Testis (tissue), 3 donors: ENCODE results near the gene PLCL1. TPM values are rescaled to one million over a fixed set of nuclear protein-coding genes. Genes with fewer than 3 reads are reported as not detected.

Experiments used
- DNase-seq: peaks from one replicate; pipeline ENCODE4 v3.0.0-alpha.2; 2019
- H3K27ac ChIP-seq, 2 donors: fragments of 200-600 bp; sonication (generic); one replicate each; pipeline ENCODE4 v1.5.1; 2019
- H3K27me3 ChIP-seq: fragments of 200-600 bp; sonication (generic); one replicate; pipeline ENCODE4 v1.5.1; 2019
- H3K36me3 ChIP-seq: fragments of 200-600 bp; sonication (generic); one replicate; pipeline ENCODE4 v1.5.1; 2017; ENCODE audit warnings: low read depth; ENCODE audit errors: missing control alignments
- H3K4me1 ChIP-seq: fragments of 200-600 bp; sonication (generic); one replicate; pipeline ENCODE4 v1.5.1; 2019
- H3K4me3 ChIP-seq, 2 donors: fragments of 200-600 bp; sonication (generic); one replicate each; pipeline ENCODE4 v1.5.1; 2017 to 2019
- H3K9me3 ChIP-seq: fragments of 200-600 bp; sonication (generic); one replicate; pipeline ENCODE4 v1.5.1; 2017
- POLR2A ChIP-seq: fragments of 450-650 bp; IDR thresholded peaks from one replicate; pipeline ENCODE4 v1.6.1; 2017; ENCODE audit warnings: antibody characterized with exemption, mild to moderate bottlenecking, moderate library complexity
- WGBS, 2 donors: methylation state at CpG; one replicate each; pipeline ENCODE4 v1.1.5; 2018; 5-methylcytosine and 5-hydroxymethylcytosine counted together
- intact Hi-C: fragments of 100-400 bp; cut with DNase I; formaldehyde crosslinking; loops from one replicate; pipeline ENCODE4 v1.15.1; 2023; ENCODE audit warnings: low total_unique reads
- polyA plus RNA-seq: library from polyadenylated mRNA; stranded (reverse); fragments of 350-450 nt; fragmentation: Illumina TruSeq; extraction: RNeasy Lipid Tissue Mini Kit (QIAGEN cat#74804); gene quantifications from one replicate; pipeline ENCODE4 v1.2.3, GENCODE V29; 2014; ENCODE audit warnings: low read depth, low replicate concordance; ENCODE audit not compliant: insufficient read depth
- total RNA-seq, 2 donors: library from RNA; depleted of rRNA; stranded (reverse); fragments of >200 nt; gene quantifications; one replicate each; pipeline ENCODE4 v1.2.3, GENCODE V29; 2016
- TF ChIP-seq, protein P1 (sequence below), 3 experiments: fragments of 450-650 bp in 2 of 3; fragments of 200-600 bp in 1 of 3; sonication (generic) in 1 of 3; IDR thresholded peaks; one replicate each; pipeline ENCODE4 v1.5.1; 2016 to 2019; ENCODE audit warnings: antibody characterized with exemption in 3 of 3, mild to moderate bottlenecking in 2 of 3, moderate library complexity in 1 of 3

The PLCL1 gene
- total and polyA plus RNA-seq, 3 donors from 2014 or later = 2.1 to 2.6 (median 2.4) TPM

DNA sequence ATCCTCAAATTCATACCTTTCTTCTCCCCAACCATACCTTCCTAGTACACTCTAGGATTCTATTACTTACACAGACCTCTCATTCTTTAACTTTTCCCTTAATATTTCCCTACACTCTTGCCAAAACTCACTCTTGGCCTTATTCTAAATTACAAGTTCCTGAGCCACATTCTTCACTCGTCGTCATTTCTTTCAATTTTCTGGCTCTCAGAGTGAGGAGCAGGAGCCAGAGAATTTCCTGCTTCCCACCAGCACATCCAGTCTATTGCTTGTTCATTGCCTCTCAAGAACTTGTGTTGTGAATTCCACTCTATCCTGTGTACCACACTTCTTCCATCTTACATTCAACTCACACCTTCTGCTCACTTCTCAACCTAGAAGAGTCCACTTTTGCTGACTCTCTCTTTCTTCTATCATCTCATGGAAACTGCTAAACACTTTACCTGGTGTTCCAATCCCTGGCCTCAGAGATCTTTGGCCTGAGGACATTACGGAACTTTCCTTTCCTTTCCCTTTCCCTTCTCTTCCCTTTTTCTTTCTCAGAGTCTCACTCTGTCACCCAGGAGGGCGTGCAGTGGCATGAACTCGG, 171.6 kb downstream of the PLCL1 start:
- H3K4me3 ChIP-seq = no peak overlapping the region
- 78 to 86% methylated on average over 5 of the region's 5 CpGs for WGBS, 2 donors
- no peak overlapping the region for H3K27ac ChIP-seq
- no peaks in the 10 kb centered on the region for H3K9me3 ChIP-seq
- peaks cover 3% of the 10 kb centered on the region for H3K4me1 ChIP-seq
- TF ChIP-seq, protein P1, sequence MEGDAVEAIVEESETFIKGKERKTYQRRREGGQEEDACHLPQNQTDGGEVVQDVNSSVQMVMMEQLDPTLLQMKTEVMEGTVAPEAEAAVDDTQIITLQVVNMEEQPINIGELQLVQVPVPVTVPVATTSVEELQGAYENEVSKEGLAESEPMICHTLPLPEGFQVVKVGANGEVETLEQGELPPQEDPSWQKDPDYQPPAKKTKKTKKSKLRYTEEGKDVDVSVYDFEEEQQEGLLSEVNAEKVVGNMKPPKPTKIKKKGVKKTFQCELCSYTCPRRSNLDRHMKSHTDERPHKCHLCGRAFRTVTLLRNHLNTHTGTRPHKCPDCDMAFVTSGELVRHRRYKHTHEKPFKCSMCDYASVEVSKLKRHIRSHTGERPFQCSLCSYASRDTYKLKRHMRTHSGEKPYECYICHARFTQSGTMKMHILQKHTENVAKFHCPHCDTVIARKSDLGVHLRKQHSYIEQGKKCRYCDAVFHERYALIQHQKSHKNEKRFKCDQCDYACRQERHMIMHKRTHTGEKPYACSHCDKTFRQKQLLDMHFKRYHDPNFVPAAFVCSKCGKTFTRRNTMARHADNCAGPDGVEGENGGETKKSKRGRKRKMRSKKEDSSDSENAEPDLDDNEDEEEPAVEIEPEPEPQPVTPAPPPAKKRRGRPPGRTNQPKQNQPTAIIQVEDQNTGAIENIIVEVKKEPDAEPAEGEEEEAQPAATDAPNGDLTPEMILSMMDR (IDR thresholded peaks at IDR 0.05) = no peak
- TF ChIP-seq POLR2A = no peak
- no peaks in the 10 kb centered on the region for H3K27me3 ChIP-seq
- no peaks in the 10 kb centered on the region for H3K36me3 ChIP-seq
- no peak for DNase-seq
- intact Hi-C loops = no loop called here

DNA sequence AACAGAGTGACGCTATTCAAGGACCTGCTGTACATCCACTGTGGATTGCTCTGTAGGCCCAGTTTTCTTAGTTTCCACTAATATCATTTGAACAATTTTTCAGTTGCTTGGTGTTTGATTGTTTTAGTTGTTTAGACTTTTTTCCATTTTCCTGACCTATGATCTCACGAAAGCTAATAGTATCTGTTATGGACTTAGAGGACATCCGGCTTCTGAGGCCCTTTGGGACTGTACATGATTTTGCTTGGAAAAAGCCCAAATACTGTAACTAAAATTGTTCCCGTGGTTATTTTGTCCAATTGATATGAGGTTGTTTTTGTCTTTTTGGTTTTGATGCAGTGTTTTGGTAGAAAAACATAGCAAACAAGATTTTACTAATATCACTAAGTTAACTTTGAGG, 174.6 kb downstream of the PLCL1 start:
- TF ChIP-seq POLR2A = no peak
- TF ChIP-seq, protein P1 (IDR thresholded peaks at IDR 0.05) = no peak
- intact Hi-C loops = no loop called here
- no peaks in the 10 kb centered on the region for H3K4me1 ChIP-seq
- H3K36me3 ChIP-seq = no peaks in the 10 kb centered on the region
- no peaks in the 10 kb centered on the region for H3K9me3 ChIP-seq
- H3K27me3 ChIP-seq = no peaks in the 10 kb centered on the region
- H3K27ac ChIP-seq = no peak overlapping the region
- 62 to 69% methylated on average over 4 of the region's 4 CpGs for WGBS, 2 donors
- no peak for DNase-seq
- H3K4me3 ChIP-seq = no peak overlapping the region

DNA sequence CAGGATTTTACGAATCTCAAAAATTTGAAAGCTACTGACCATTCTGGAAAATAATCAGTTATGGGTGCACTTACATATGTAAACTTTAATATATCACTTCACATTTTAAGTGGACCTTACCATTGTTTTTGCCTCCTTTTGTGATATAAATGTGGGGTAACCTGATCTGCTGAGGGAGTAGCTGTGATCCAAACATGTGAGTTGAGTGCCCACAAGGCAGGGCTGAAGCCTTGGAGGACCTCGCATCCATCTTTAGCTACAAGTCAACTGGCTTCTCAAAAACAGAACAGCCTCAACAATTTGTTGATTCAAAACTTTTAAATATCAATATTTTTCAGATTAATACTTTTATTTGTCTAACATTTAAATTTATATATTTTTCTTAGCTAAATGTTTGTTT, 178.2 kb downstream of the PLCL1 start:
- no peak for DNase-seq
- Histone ChIP-seq H3K27ac (no peak overlapping the region), H3K9me3 (no peaks in the 10 kb centered on the region), H3K36me3 (no peaks in the 10 kb centered on the region), H3K27me3 (no peaks in the 10 kb centered on the region), H3K4me3 (no peak overlapping the region), H3K4me1 (no peaks in the 10 kb centered on the region)
- WGBS, 2 donors = 83 to 84% methylated on average over 2 of the region's 2 CpGs
- intact Hi-C loops = no loop called here
- no peak for TF ChIP-seq POLR2A
- TF ChIP-seq, protein P1 (IDR thresholded peaks at IDR 0.05) = no peak

DNA sequence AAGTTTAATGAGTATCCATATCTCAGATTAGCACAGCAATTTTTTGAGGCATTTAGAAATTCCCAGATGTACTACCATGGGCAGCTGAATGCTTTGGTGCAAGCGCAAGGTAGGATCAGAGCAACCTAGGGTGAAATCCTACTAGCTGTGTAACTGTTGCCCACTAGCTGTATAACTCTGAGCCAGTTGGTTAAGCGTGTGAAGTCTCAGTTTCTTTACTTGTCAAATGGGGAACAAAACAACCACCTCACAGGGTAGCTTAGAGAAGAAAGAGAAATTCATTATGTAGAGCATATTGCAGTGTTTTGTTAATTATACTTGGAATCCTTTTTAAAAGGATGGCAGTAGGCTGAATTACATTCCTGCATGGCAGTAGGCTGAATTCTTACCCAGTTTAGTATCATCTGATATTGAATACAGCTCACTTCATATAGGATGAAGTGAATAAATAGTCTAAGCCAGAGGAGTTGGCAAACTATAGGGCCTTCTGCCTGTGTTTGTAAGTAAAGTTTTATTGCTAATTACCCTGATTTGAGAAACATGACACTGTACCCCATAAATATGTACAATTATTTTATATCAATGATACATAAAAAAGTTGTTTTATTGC, 180.7 kb downstream of the PLCL1 start:
- no peak for DNase-seq
- no peak for TF ChIP-seq POLR2A
- TF ChIP-seq, protein P1 (IDR thresholded peaks at IDR 0.05) = no peak
- Histone ChIP-seq H3K4me3 (no peak overlapping the region), H3K36me3 (no peaks in the 10 kb centered on the region), H3K27me3 (no peaks in the 10 kb centered on the region), H3K4me1 (no peaks in the 10 kb centered on the region), H3K27ac (no peak overlapping the region), H3K9me3 (no peaks in the 10 kb centered on the region)
- intact Hi-C loops = no loop called here
- WGBS, 2 donors = 92 to 94% methylated on average over 2 of the region's 2 CpGs

DNA sequence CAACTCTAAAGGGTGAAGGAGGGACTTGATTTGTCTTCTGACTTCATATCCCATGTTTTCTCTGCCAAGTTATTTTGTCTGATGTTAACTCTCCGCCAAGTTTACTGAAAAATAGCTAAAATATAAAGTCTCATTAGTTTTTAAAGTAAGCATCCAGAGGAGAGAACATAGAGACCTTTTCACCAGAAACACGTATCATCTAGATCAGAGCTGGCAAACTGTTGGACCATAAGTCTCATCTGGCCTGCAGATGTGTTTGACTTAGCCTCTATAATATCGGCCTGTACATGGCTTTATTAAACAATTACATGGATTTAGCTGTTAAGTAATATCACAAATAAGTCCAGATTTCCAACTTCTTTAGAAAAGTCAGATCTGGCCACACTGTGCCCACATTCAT, 182.6 kb downstream of the PLCL1 start:
- Histone ChIP-seq H3K27ac (no peak overlapping the region), H3K4me1 (no peaks in the 10 kb centered on the region), H3K9me3 (no peaks in the 10 kb centered on the region), H3K27me3 (no peaks in the 10 kb centered on the region), H3K36me3 (no peaks in the 10 kb centered on the region), H3K4me3 (no peak overlapping the region)
- intact Hi-C loops = no loop called here
- WGBS, 2 donors = 66 to 73% methylated on average over 3 of the region's 3 CpGs
- no peak for TF ChIP-seq POLR2A
- TF ChIP-seq, protein P1 (IDR thresholded peaks at IDR 0.05) = no peak
- no peak for DNase-seq
